ENCODE measurements around the gene GANAB. TPM values are rescaled to one million over a fixed set of nuclear protein-coding genes. Genes with fewer than 3 reads are reported as not detected.
"Not testable (repeated sequence)": the region's sequence is repeated elsewhere in the genome, so short reads cannot be mapped to it uniquely, and the experiment has no call there.

Gene GANAB
- total and polyA plus RNA-seq, 5 donors from 2014 or later, result 128 to 169 (median 136) TPM

DNA sequence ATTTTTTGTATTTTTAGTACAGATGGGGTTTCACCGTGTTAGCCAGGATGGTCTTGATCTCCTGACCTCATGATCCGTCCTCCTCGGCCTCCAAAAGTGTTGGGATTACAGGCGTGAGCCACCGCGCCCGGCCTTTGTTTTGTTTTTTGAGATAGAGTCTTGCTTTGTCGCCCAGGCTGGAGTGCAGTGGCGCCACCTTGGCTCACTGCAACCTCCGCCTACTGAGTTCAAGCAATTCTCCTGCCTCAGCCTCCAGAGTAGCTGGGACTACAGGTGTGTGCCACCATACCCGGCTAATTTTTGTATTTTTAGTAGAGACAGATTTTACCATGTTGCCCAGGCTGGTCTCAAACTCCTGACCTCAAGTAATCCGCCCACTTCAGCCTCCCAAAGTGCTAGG, 3.9 kb upstream of the GANAB start:
- H3K27me3 ChIP-seq (ENCODE audit: control insufficient read depth, insufficient read depth, low read length); H3K27ac ChIP-seq (ENCODE audit: insufficient read depth, low read length, poor library complexity, severe bottlenecking); H3K4me3 ChIP-seq (ENCODE audit: low read depth, low read length); H3K9me3 Mint-ChIP-seq; DNase-seq; ATAC-seq (ENCODE audit: low read depth in 2 of 2); H3K9me3 ChIP-seq (ENCODE audit: control insufficient read depth in 2 of 2, low read length in 2 of 2); H3K27me3 Mint-ChIP-seq; H3K36me3 Mint-ChIP-seq: not testable (repeated sequence)
- Mint-ChIP-seq H3K4me3 (peak overlapping the region in 1 of 4 donors; percentile 8), H3K4me1 (peaks cover 6 to 46% (median 24%) of the 10 kb centered on the region in 4 donors), H3K27ac (peak overlapping the region in 1 of 3 donors; percentile 58)
- peaks cover 12% of the 10 kb centered on the region for H3K36me3 ChIP-seq (ENCODE audit: control insufficient read depth, insufficient read depth, low read length)
- H3K4me1 ChIP-seq (ENCODE audit: control insufficient read depth, insufficient read depth, low read length, poor library complexity, severe bottlenecking), result peaks cover 38% of the 10 kb centered on the region

- H3K4me1 ChIP-seq (ENCODE audit: control insufficient read depth, insufficient read depth, low read length, poor library complexity, severe bottlenecking), result peaks cover 46% of the 10 kb centered on the region
- Mint-ChIP-seq H3K36me3 (no peaks in the 10 kb centered on the region), H3K27ac (no peak overlapping the region), H3K27me3 (peaks cover 5% of the 10 kb centered on the region), H3K4me1 (peaks cover 6 to 53% (median 24%) of the 10 kb centered on the region in 4 donors), H3K9me3 (no peaks in the 10 kb centered on the region), H3K4me3 (peak overlapping the region in 1 of 4 donors; percentile 21)
- H3K4me3 ChIP-seq (ENCODE audit: low read depth, low read length), result no peak overlapping the region
- no peaks in the 10 kb centered on the region for H3K27me3 ChIP-seq (ENCODE audit: control insufficient read depth, insufficient read depth, low read length)
- no peak for DNase-seq
- H3K9me3 ChIP-seq (ENCODE audit: control insufficient read depth in 2 of 2, low read length in 2 of 2), result no peaks in the 10 kb centered on the region
- H3K36me3 ChIP-seq (ENCODE audit: control insufficient read depth, insufficient read depth, low read length), result peaks cover 12% of the 10 kb centered on the region
- H3K27ac ChIP-seq (ENCODE audit: insufficient read depth, low read length, poor library complexity, severe bottlenecking), result no peak overlapping the region
- no peak for ATAC-seq (ENCODE audit: low read depth in 2 of 2)
Observed at GRCh38 chr11:62649486-62649885, 3.1 kb upstream of the GANAB start.

GRCh38 chr11:62648967-62649364, 2.6 kb upstream of the GANAB start:
- ATAC-seq (ENCODE audit: low read depth in 2 of 2) (no peak), DNase-seq (no peak)
- Mint-ChIP-seq H3K9me3 (no peaks in the 10 kb centered on the region), H3K4me1 (peaks cover 6 to 55% (median 24%) of the 10 kb centered on the region in 4 donors), H3K4me3 (peak overlapping the region in 1 of 4 donors; percentile 43), H3K27me3 (peaks cover 5% of the 10 kb centered on the region), H3K27ac (no peak overlapping the region), H3K36me3 (no peaks in the 10 kb centered on the region)
- Histone ChIP-seq H3K4me3 (ENCODE audit: low read depth, low read length) (no peak overlapping the region), H3K27ac (ENCODE audit: insufficient read depth, low read length, poor library complexity, severe bottlenecking) (no peak overlapping the region), H3K4me1 (ENCODE audit: control insufficient read depth, insufficient read depth, low read length, poor library complexity, severe bottlenecking) (peaks cover 48% of the 10 kb centered on the region), H3K36me3 (ENCODE audit: control insufficient read depth, insufficient read depth, low read length) (peaks cover 12% of the 10 kb centered on the region), H3K27me3 (ENCODE audit: control insufficient read depth, insufficient read depth, low read length) (no peaks in the 10 kb centered on the region), H3K9me3 (ENCODE audit: control insufficient read depth in 2 of 2, low read length in 2 of 2) (no peaks in the 10 kb centered on the region)

DNA sequence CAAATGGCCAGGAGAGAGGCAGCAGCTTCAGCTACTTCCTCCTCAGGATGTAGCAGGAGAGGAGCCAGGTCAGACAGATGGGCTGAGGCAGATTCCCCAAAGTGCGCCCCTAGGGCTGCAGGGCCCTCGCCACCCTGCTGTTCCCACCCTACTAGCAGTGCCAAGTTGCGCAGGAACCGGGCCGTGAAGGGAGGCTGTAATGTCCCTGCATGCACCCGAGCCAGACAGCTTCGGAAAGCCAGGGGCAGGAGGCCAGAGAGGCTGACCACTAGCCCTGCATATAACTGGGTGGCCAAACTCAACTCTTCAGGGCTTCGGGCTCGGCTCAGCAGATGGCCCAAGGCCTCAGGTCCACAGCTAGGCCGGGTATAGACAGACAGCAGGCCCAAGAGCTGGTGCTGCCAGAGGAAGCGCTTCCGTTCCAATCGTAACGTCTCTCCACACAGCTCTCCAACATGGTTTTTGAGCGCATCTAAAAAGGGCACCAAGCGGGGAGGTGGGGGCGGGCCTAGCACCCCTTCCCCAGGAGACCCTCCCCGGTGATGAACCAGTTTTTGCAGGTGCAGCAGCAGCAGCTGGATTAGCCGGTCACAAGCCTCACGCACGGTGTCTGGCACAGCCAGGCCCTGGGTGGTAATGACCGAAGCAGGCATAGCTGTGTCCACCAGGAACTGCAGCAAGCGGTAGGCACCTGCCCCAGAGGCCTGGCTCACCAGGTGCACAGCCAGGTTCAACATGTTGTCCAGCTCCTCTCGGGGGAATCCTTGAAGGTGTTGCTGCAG, 2.0 kb upstream of the GANAB start:
- no peak overlapping the region for H3K4me3 Mint-ChIP-seq
- H3K36me3 Mint-ChIP-seq, result no peaks in the 10 kb centered on the region
- no peak overlapping the region for H3K27ac Mint-ChIP-seq
- peaks cover 2% of the 10 kb centered on the region for H3K27me3 Mint-ChIP-seq
- H3K4me1 Mint-ChIP-seq, result peaks cover 6 to 52% (median 21%) of the 10 kb centered on the region in 4 donors
- H3K36me3 ChIP-seq (ENCODE audit: control insufficient read depth, insufficient read depth, low read length), result peaks cover 12% of the 10 kb centered on the region
- H3K27ac ChIP-seq (ENCODE audit: insufficient read depth, low read length, poor library complexity, severe bottlenecking), result no peak overlapping the region
- ATAC-seq (ENCODE audit: low read depth in 2 of 2), result no peak
- H3K27me3 ChIP-seq (ENCODE audit: control insufficient read depth, insufficient read depth, low read length), result no peaks in the 10 kb centered on the region
- no peaks in the 10 kb centered on the region for H3K9me3 ChIP-seq (ENCODE audit: control insufficient read depth in 2 of 2, low read length in 2 of 2)
- no peak for DNase-seq
- H3K4me3 ChIP-seq (ENCODE audit: low read depth, low read length), result no peak overlapping the region
- no peaks in the 10 kb centered on the region for H3K9me3 Mint-ChIP-seq
- H3K4me1 ChIP-seq (ENCODE audit: control insufficient read depth, insufficient read depth, low read length, poor library complexity, severe bottlenecking), result peaks cover 44% of the 10 kb centered on the region

DNA sequence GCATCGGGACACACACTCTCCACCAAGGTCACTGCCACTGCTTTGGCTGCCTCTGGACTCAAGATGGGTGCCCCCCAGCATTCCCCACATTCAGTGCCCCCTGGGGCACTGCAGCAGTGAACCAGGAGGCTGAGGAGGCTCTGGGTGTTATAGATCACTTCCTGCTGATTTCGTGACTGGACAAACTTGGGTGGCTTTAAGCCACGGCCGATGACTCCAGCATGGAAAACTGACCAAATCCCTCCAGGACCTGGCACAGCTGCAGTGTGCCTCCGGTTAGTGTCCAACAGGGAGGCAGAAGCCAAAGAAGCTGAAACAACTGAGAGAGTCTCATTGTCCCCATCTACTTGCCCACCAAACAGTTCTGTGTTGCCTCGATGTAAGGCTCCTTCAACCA, 1.2 kb upstream of the GANAB start:
- DNase-seq (no peak), ATAC-seq (ENCODE audit: low read depth in 2 of 2) (no peak)
- Mint-ChIP-seq H3K27me3 (no peaks in the 10 kb centered on the region), H3K4me1 (peaks cover 4 to 54% (median 17%) of the 10 kb centered on the region in 4 donors), H3K4me3 (no peak overlapping the region), H3K27ac (no peak overlapping the region), H3K9me3 (no peaks in the 10 kb centered on the region), H3K36me3 (no peaks in the 10 kb centered on the region)
- Histone ChIP-seq H3K9me3 (ENCODE audit: control insufficient read depth in 2 of 2, low read length in 2 of 2) (no peaks in the 10 kb centered on the region), H3K36me3 (ENCODE audit: control insufficient read depth, insufficient read depth, low read length) (peaks cover 17% of the 10 kb centered on the region), H3K4me1 (ENCODE audit: control insufficient read depth, insufficient read depth, low read length, poor library complexity, severe bottlenecking) (peaks cover 38% of the 10 kb centered on the region), H3K27me3 (ENCODE audit: control insufficient read depth, insufficient read depth, low read length) (no peaks in the 10 kb centered on the region), H3K27ac (ENCODE audit: insufficient read depth, low read length, poor library complexity, severe bottlenecking) (no peak overlapping the region), H3K4me3 (ENCODE audit: low read depth, low read length) (no peak overlapping the region)

GRCh38 chr11:62646825-62647608, 604 bp upstream of the GANAB start:
- ATAC-seq (ENCODE audit: low read depth in 2 of 2) (no peak), DNase-seq (no peak)
- peak overlapping the region; percentile 95 to 97 (median 96) for H3K4me3 Mint-ChIP-seq
- no peaks in the 10 kb centered on the region for H3K9me3 Mint-ChIP-seq
- Histone ChIP-seq H3K4me3 (ENCODE audit: low read depth, low read length) (peak overlapping the region; percentile 72), H3K9me3 (ENCODE audit: control insufficient read depth in 2 of 2, low read length in 2 of 2) (no peaks in the 10 kb centered on the region), H3K27me3 (ENCODE audit: control insufficient read depth, insufficient read depth, low read length) (no peaks in the 10 kb centered on the region), H3K27ac (ENCODE audit: insufficient read depth, low read length, poor library complexity, severe bottlenecking) (peak overlapping the region; percentile 92), H3K4me1 (ENCODE audit: control insufficient read depth, insufficient read depth, low read length, poor library complexity, severe bottlenecking) (peaks cover 32% of the 10 kb centered on the region), H3K36me3 (ENCODE audit: control insufficient read depth, insufficient read depth, low read length) (peaks cover 19% of the 10 kb centered on the region)
- H3K4me1 Mint-ChIP-seq, result peaks cover 0 to 50% (median 13%) of the 10 kb centered on the region in 4 donors
- H3K36me3 Mint-ChIP-seq, result no peaks in the 10 kb centered on the region
- no peaks in the 10 kb centered on the region for H3K27me3 Mint-ChIP-seq
- H3K27ac Mint-ChIP-seq, result peak overlapping the region; percentile 76 to 98 (median 95)

GRCh38 chr11:62645671-62645945, 805 bp downstream of the GANAB start:
- Histone ChIP-seq H3K4me3 (ENCODE audit: low read depth, low read length) (peak overlapping the region; percentile 87), H3K27me3 (ENCODE audit: control insufficient read depth, insufficient read depth, low read length) (no peaks in the 10 kb centered on the region), H3K27ac (ENCODE audit: insufficient read depth, low read length, poor library complexity, severe bottlenecking) (peak overlapping the region; percentile 92), H3K36me3 (ENCODE audit: control insufficient read depth, insufficient read depth, low read length) (peaks cover 19% of the 10 kb centered on the region), H3K9me3 (ENCODE audit: control insufficient read depth in 2 of 2, low read length in 2 of 2) (no peaks in the 10 kb centered on the region), H3K4me1 (ENCODE audit: control insufficient read depth, insufficient read depth, low read length, poor library complexity, severe bottlenecking) (peaks cover 29% of the 10 kb centered on the region)
- H3K27me3 Mint-ChIP-seq, result no peaks in the 10 kb centered on the region
- H3K27ac Mint-ChIP-seq, result peak overlapping the region; percentile 76 to 98 (median 95)
- H3K4me1 Mint-ChIP-seq, result peaks cover 5 to 49% (median 13%) of the 10 kb centered on the region in 4 donors
- peak in 1 of 3 donors; percentile 39 for DNase-seq
- no peaks in the 10 kb centered on the region for H3K36me3 Mint-ChIP-seq
- H3K9me3 Mint-ChIP-seq, result no peaks in the 10 kb centered on the region
- no peak for ATAC-seq (ENCODE audit: low read depth in 2 of 2)
- peak overlapping the region; percentile 95 to 97 (median 96) for H3K4me3 Mint-ChIP-seq

Measured in CD4-positive, CD25-positive, alpha-beta regulatory T cell (primary cell).